Colonic mucosa (tissue), 4 donors: Measurements from ENCODE around the gene RPRM. TPM values are rescaled to one million over a fixed set of nuclear protein-coding genes. Genes with fewer than 3 reads are reported as not detected.
"Not testable (repeated sequence)": the region's sequence is repeated elsewhere in the genome, so short reads cannot be mapped to it uniquely, and the experiment has no call there.

Experiments used
- DNase-seq: peaks from one replicate; pipeline ENCODE4 v3.0.0-alpha.2; 2020
- H3K27ac ChIP-seq: fragments of 200-600 bp; one replicate; pipeline ENCODE4 v1.8.0; 2021
- H3K27me3 ChIP-seq: fragments of 200-600 bp; one replicate; pipeline ENCODE4 v1.8.0; 2021
- H3K36me3 ChIP-seq: fragments of 200-600 bp; one replicate; pipeline ENCODE4 v1.8.0; 2021
- H3K4me1 ChIP-seq: fragments of 200-600 bp; one replicate; pipeline ENCODE4 v1.8.0; 2021; ENCODE audit warnings: mild to moderate bottlenecking
- H3K4me3 ChIP-seq: fragments of 200-600 bp; one replicate; pipeline ENCODE4 v1.8.0; 2021
- H3K9ac ChIP-seq, 2 donors: one replicate each; pipeline ENCODE4 v1.7.0; 2013; ENCODE audit warnings: control low read depth in 2 of 2, low read depth in 2 of 2, low read length in 2 of 2
- H3K9me3 ChIP-seq: fragments of 200-600 bp; one replicate; pipeline ENCODE4 v1.8.0; 2021
- CTCF ChIP-seq: fragments of 200-600 bp; IDR thresholded peaks from one replicate; pipeline ENCODE4 v1.8.0; 2022; ENCODE audit warnings: antibody characterized with exemption, mild to moderate bottlenecking
- intact Hi-C: fragments of 100-400 bp; cut with DNase I; formaldehyde crosslinking; loops from one replicate; pipeline ENCODE4 v1.14.1; 2022
- total RNA-seq, 2 donors: library from RNA; stranded (reverse); fragmentation: NEBNext Ultra II Directional in 1 of 2; extraction: Animal tissue kit (Norgen Biotek cat#: 25700) in 1 of 2; gene quantifications; one replicate each; pipeline ENCODE4 v1.2.1, GENCODE V29; 2021
- donor health status: healthy.
- donor health status: DM: no; HTN: no; CAD: no.
- donor health status: DM: no; HTN: no; CAD: no.

RPRM gene
- total RNA-seq, result under 1 TPM in 1 of 2 donors, not detected in 1; 0.88 TPM

GRCh38 chr2:153478289-153479261, at the start of gene RPRM:
RPRM (minus strand) TSS chr2:153478762; CDS start chr2:153478565, 197 bp downstream.
- H3K9ac ChIP-seq, result peak within 1 kb of the TSS in 1 of 2 donors; percentile 26
- intact Hi-C loops, result loop anchor here (2.0 to 5.0 kb wide), 2 partner anchors 551 to 618 kb away; no protein-coding TSS in a partner anchor
- no peaks in the 10 kb centered on the region for H3K9me3 ChIP-seq
- peaks cover 10% of the 10 kb centered on the region for H3K4me1 ChIP-seq
- peak; percentile 65 for DNase-seq
- no peaks in the 10 kb centered on the region for H3K36me3 ChIP-seq
- peaks cover 29% of the 10 kb centered on the region for H3K27me3 ChIP-seq
- no peak within 1 kb of the TSS for H3K27ac ChIP-seq
- TF ChIP-seq CTCF, result peak; percentile 77
- H3K4me3 ChIP-seq, result peak within 1 kb of the TSS; percentile 43

GRCh38 chr2:153519257-153519875, 40.8 kb upstream of the RPRM start:
- no peak overlapping the region for H3K27ac ChIP-seq
- TF ChIP-seq CTCF, result peak; percentile 75
- no peak overlapping the region for H3K4me3 ChIP-seq
- H3K9ac ChIP-seq, result no peak overlapping the region
- intact Hi-C loops, result loop anchor here (10.0 kb wide), 3 partner anchors 355 to 775 kb away; no protein-coding TSS in a partner anchor
- H3K4me1 ChIP-seq, result no peaks in the 10 kb centered on the region
- no peaks in the 10 kb centered on the region for H3K9me3 ChIP-seq
- H3K36me3 ChIP-seq, result no peaks in the 10 kb centered on the region
- H3K27me3 ChIP-seq, result no peaks in the 10 kb centered on the region
- peak; percentile 58 for DNase-seq

- intact Hi-C loops, result loop anchor here (10.0 kb wide), 3 partner anchors 348 to 768 kb away; no protein-coding TSS in a partner anchor
- no peak for DNase-seq
Measured at GRCh38 chr2:153512331-153512730, 33.8 kb upstream of the RPRM start.

GRCh38 chr2:153510996-153511395, 32.4 kb upstream of the RPRM start:
- intact Hi-C loops, result loop anchor here (10.0 kb wide), 3 partner anchors 346 to 766 kb away; no protein-coding TSS in a partner anchor
- Histone ChIP-seq H3K27me3 (no peaks in the 10 kb centered on the region), H3K27ac (no peak overlapping the region), H3K4me3 (no peak overlapping the region), H3K36me3 (no peaks in the 10 kb centered on the region), H3K4me1 (no peaks in the 10 kb centered on the region), H3K9ac (no peak overlapping the region), H3K9me3 (no peaks in the 10 kb centered on the region)
- TF ChIP-seq CTCF, result no peak
- no peak for DNase-seq

More at GRCh38 chr2:153512331-153512730, 33.8 kb upstream of the RPRM start:
- Histone ChIP-seq H3K27ac (no peak overlapping the region), H3K9me3 (no peaks in the 10 kb centered on the region), H3K36me3 (no peaks in the 10 kb centered on the region), H3K9ac (no peak overlapping the region), H3K27me3 (no peaks in the 10 kb centered on the region), H3K4me1 (no peaks in the 10 kb centered on the region), H3K4me3 (no peak overlapping the region)
- no peak for TF ChIP-seq CTCF

- no peak for TF ChIP-seq CTCF
- DNase-seq, result no peak
- Histone ChIP-seq H3K4me3 (no peak overlapping the region), H3K36me3 (no peaks in the 10 kb centered on the region), H3K9ac (no peak overlapping the region), H3K27me3 (no peaks in the 10 kb centered on the region), H3K27ac (no peak overlapping the region), H3K4me1 (no peaks in the 10 kb centered on the region), H3K9me3 (no peaks in the 10 kb centered on the region)
- intact Hi-C loops, result no loop called here
Measured at GRCh38 chr2:153509133-153509532, 30.6 kb upstream of the RPRM start.

- intact Hi-C loops, H3K4me3 ChIP-seq, H3K9ac ChIP-seq, DNase-seq, H3K27ac ChIP-seq, H3K27me3 ChIP-seq, H3K4me1 ChIP-seq, H3K9me3 ChIP-seq, H3K36me3 ChIP-seq: not testable (repeated sequence)
Measured at GRCh38 chr2:153506499-153506898, 27.9 kb upstream of the RPRM start.
